Ramos (cell line): Measurements from ENCODE around the gene MYH10.

Experiments
- in situ Hi-C: fragments of 300-500 bp; cut with MboI; formaldehyde crosslinking; loops from one replicate; pipeline ENCODE4 v1.14.3; 2022; ENCODE audit warnings: low sequenced_read_pairs; ENCODE audit not compliant: unreplicated experiment

MYH10 gene

DNA sequence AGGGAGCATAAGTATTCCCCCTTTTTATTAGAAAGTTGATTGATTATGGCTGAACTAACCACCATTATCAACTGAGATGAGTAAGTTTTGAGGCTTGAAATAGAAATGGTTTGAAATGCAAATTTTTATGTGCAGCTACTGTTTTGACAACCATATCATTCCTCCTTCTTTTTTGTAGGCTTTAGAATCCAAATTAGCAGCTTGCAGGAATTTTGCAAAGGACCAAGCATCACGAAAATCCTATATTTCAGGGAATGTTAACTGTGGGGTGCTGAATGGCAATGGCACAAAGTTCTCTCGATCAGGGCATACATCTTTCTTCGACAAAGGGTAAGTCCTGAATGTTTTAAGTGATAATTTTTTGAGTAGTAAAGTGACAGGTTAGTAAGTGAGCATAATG lies 170.7 kb downstream of the MYH10 start:
- in situ Hi-C loops = no loop called here

DNA sequence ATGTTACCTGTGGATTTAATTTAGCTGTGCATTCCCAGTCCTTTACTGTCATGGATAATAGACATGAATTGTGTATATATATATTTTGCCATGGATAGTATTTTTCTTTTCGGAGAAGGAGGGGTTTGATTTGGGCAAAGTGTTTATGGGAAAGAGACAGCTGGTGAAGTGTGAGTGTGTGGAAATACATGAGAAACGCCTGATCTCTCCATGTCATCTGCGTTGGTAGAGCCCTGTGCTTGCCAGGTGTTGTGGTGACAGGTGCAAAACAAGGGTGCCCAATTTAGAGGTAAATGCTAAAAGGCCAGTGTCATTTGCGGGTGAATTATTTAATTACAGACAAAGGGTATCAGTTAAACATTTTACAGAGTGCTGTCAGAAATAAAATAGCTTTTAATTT lies 171.4 kb downstream of the MYH10 start:
- in situ Hi-C loops = no loop called here

DNA sequence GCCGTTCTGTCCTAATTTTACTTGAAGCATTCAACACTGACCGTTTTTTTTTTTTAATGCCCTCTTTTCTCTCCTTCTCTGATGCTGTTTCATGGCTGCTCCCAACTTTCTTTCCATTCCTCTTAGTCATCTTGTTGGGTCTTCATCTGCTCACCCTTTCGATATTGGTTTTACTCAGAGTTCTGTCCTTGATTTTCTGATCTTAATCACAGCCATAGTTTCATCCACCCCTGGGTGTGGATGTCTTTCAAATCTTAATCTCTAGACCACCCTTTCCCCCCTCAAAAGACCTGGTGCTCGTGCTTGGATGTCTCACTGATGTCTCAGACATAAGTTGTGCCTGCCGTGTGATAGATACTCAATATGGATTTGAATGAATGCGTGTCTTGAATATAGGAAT lies 172.4 kb downstream of the MYH10 start:
- in situ Hi-C loops = no loop called here

DNA sequence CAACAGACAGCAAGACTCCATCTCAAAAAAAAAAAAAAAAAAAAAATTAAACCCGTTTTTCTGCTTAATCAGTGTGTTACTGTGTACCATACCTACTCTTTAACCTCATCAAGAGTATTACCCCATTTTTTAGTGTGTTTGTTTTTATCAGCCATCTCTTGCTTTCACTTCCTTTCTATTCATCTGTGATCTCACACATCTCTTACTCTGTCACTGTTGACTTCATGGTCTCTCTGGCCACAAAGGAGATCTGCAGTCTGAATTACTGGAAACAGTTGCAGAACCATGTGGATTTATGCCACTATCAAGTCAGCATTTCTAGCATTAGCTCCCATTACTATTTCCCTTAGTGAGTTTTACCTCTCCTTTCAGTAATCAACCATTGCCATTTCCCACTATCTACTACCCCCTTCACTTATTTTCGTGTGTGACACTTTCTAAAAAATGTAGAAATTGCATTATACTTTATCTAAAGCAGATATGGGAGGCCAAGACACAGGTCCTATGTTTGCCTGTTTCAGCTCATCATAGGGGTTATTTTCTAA lies 174.8 kb downstream of the MYH10 start:
- in situ Hi-C loops = no loop called here

DNA sequence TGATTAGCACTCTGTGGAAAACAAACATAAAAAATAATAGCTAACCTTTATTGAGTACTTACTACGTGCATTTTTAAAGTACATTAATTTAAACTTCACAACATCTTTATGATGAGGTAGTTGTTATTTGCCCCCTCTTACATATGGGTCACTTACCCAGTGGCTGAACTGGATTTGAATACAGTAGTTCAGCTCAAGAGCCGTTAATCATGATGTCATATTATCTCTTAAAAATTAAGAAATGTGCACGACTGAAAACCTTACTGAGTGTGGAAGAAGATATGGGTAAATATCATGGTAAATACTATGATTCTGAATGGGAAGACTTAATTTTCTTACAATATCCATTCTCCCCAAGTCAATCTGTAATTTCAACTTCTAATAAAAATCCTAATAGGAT lies 177.2 kb downstream of the MYH10 start:
- in situ Hi-C loops = no loop called here

DNA sequence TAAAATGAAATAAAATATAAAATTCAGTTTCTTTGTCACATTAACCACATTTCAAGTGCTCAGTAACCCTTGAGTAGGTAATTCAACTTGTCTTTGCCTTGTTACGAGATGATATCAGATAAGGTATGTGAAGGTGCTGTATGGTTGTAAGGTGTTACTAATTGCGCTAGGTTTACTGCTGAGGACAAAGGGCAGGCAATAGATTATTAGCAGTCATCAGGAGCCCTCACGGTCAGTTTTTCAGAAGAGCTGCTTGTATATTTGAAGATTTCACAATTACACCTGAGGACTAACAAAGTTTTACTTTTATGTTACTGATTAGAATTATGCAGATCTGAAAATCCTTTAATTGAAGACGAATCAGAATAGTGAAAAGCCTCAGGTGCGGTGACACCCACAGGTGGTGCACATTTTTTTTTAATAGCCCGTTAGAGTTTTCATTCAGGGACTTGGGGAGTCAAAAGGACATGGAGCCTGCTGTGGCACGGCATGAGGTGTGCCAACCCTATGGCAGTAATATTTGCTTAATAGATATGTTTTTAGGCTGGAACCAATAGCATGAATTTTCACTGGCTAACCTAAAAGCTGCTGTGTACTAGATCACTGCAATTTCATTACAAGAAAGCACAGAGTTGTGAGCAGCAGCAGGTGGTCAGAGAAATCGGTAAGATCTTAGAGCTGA lies 178.5 kb downstream of the MYH10 start:
- in situ Hi-C loops = no loop called here

DNA sequence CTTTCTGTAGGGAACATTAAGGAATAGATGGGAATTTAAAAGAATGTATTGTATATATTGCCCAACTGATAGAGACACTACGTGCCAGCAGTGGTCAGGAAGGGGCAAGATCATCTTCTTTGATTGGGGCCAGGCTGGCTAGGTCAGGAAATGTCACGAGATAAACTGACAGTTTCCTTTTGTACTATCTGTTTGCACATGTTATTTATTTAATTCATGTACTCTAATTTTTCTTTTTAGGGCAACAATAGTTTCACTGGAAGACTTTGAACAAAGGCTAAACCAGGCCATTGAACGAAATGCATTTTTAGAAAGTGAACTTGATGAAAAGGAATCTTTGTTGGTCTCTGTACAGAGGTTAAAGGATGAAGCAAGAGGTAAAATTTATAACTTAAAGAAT lies 182.2 kb downstream of the MYH10 start:
- in situ Hi-C loops = no loop called here

DNA sequence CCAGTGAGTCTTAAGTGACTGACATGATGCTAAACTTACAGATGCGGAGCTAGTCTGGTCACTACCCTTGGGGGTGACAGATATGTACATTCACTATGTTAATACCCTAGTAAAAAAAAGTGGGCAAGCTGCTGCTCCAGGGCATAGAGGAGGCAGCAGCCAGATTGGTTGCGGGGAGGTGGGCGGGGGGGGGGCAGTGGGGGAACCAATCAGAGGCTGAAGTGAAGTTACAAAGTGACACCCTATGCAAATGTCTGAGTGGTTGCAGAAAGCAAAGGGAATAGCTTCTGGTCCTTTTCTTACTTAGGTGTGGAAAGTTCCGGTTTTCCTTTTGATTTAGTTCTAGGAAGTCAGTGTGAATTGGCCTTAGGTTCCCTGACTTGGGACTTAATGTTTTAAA lies 182.7 kb downstream of the MYH10 start:
- in situ Hi-C loops = no loop called here

DNA sequence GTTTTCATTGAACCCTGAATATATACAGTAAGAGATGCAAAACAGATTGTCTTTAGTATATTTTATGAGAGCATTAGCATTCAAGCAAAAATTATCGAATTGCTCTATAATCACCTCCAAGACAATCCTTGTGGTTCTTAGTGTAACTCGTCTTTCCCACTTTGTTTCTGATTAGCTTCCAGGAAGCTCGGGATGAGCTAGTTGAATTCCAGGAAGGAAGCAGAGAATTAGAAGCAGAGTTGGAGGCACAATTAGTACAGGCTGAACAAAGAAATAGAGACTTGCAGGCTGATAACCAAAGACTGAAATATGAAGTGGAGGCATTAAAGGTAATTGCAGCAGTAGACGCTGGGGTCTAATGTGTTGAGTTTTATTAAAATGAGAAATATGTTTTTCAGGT lies 185.0 kb downstream of the MYH10 start:
- in situ Hi-C loops = no loop called here

DNA sequence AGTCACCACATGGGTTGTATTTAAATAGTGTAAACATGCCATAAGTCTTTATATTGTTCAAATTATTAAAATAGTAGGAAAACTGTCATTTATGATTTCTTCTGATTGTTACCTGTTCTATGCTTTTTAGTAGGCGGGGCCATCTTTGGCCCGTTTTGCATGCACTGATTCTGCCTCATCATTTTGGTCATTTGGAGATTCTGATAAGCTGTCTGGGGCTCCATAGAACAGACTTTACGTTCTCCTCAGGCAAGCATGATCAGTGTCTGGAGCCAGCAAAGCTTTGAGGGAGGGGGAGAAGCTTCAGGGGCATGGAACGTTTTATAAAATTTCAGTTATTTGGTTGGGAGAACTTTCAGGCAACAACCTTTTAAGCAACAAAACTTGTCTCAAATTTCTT lies 186.0 kb downstream of the MYH10 start:
- in situ Hi-C loops = no loop called here

DNA sequence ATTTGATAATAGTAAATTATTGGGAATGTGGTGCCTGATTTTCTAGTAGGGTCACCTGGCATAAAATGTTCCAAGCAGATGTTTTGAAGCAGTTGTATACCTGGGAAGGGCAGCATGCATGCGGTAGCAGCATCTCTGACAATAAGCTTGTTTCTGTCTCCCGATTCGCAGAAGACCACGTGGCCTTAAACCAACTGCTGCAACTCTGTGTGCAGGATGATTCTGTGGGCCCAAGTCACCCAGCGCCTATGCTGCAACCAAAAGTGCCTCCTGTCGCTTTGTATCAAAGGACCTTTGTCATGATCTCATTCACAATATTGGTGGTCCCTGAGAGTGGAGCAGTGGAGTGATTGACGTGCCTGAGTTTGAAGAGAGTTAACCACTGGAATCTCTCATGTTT lies 186.8 kb downstream of the MYH10 start:
- in situ Hi-C loops = no loop called here

DNA sequence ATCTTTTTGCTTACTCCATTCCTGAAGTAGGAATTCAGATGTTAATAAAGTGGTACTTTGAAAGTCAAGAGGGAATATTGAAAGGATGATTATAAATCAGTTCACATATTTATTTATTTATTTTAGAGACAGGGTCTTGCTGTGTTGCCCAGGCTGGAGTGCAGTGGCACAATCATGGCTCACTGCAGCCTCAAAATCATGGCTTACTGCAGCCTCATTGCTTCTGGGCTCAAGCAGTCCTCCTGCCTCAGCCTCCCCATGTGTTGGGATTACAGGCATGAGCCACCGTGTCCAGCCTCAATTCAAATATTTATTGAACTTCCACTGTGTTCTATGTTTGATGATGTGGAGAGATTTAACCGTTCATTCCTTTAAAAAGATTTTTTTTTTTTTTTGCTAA lies 188.2 kb downstream of the MYH10 start:
- in situ Hi-C loops = no loop called here

DNA sequence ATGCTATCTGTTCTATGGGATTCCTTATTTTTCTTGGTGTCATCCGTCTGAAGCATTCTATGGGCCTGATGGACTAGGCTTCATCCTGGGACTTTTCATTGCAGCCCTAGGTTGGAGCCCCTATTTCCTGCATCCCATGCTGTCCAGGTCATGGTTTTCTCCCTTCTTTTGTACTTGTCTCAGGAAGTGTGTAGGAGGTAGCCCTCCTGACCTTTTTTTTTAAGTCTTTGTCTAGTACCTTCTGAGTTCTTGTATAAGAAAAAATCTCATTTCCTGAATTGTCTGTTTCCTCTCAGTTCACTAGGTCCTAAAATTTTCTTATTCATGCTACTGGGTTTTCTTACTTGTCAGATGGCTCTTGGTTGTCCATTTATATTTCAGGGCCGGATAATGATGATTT lies 188.8 kb downstream of the MYH10 start:
- in situ Hi-C loops = no loop called here

DNA sequence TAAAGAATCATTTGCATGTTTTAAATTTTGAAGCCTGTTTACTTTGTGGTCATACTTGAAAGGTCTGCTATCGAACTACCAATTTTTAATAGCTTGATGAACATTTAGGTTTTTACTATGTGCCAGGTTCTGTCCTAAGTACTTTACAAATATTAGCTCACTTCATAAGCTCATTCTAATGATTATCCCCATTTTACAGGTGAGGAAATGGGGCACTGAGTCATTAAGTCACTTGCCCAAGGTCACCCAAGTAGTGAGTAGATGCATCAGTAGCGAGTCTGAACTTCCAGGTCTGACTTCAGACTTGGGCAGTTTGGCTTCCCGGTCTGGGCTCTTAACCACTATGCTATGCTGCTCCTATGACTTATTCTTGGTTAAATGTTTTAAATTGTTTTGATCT lies 190.8 kb downstream of the MYH10 start:
- in situ Hi-C loops = no loop called here

DNA sequence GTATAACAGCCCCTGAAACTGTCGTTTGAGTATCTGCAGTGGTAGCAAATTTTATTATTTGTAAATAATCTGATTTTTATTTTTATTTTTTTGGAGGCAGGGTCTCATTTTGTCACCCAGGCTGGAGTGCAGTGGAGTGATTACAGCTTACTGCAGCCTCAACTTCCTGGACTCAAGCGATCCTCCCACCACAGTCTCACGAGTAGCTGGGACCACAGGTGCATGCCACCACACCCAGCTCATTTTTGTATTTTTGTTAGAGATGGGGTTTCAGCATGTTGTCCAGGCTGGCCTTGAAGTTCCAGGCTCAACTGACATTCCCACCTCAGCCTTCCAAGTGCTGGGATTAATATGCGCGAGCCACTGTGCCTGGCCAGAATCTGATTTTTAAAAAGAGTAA lies 192.1 kb downstream of the MYH10 start:
- in situ Hi-C loops = no loop called here

DNA sequence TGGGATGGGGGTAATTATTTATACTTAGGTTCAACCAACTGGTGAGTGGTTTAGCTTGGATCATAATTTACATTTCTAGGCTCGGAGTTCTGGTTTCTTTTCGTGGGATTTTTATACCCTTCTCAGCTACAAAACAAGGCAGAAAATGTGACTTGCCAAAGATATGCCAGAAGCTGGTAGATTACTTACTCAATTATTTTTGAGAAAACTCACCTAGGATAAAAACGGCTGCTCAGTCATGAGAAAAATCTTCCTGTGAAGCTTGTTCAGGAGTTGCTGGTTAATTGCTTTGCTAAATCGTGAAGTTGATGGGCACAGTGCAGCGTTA lies 193.7 kb downstream of the MYH10 start:
- in situ Hi-C loops = no loop called here

DNA sequence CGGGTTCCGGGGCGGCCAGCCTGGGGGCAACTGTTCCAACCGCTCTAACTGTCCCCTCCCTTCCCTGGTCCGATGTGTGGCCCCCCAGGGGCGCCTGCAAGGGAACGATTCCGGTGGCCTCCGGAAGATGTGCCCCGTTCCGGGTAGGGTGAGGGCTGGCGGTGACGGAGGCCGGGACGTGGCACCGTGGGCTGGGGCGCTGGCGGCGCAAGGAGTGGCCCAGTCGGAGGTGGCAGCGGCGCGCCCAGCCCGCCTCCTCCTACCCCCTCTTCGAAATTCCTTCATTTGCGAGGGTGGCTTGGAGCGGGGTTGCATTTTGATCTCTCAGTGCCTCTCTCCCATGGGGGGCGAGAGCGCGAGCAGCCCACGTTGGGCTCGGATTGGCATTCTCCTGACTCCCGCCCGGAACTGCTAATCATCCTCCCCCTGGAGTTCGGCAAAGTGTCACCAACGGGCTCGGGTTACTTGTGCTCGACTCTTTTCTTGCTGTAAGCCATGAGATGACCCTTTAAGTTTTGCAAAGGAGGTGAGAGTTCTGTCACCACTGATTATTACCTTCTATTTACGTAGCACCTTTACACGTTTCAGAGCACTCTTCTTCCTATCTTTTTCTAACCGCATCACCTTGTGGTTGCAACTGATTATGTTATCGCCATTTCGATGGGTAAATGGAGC lies 194.2 kb downstream of the MYH10 start:
- in situ Hi-C loops = no loop called here

DNA sequence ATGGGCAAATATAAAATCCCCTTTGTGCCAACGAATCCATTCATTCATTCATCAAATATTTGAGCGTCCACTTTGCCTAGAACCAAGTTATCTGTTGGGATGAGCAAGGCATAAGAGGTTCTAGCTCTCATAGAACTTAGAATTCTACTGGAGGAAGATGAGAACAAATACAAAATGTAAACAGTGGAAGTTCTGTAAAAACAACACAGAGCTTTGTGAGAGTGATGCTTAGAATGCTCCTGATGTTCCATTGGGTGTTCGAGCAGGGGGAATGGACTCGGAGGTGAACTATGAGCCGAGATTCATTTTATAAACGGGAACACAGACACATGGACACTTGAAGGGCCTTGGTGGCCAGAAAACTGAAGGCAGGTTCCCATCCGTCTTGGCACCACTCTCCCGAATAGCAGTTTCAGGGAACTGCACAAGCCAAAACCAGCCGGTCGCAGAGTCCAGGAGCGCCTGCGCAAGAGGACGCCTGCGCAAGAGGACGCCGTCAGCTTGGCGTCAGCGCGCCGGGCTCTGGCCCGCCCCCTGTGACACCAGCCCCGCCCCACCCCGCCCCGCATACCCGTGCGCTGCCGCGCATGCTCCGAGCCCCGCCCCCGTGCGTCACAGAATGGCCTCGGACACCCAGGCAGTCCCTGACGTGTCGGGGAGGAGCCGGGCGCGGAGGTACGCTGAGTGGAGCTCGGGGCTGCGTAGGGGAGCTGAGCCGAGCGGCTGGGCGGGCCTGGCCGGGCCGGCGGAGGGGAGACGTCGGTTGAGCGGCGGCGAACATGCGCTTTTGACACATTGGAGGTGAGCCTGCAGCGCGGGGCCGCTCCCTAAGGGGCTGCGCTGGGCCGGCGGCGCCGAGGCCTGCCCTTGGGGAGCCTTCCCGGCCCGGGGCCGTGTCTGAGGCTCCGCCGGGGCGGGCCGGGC lies 195.0 kb downstream of the MYH10 start, which contains the start of gene NDEL1:
Gene NDEL1 (plus strand): TSS at position 640 of the 924 bp plus-strand sequence. CDS start 8,388 bp downstream, outside the sequence.
- in situ Hi-C loops = no loop called here

DNA sequence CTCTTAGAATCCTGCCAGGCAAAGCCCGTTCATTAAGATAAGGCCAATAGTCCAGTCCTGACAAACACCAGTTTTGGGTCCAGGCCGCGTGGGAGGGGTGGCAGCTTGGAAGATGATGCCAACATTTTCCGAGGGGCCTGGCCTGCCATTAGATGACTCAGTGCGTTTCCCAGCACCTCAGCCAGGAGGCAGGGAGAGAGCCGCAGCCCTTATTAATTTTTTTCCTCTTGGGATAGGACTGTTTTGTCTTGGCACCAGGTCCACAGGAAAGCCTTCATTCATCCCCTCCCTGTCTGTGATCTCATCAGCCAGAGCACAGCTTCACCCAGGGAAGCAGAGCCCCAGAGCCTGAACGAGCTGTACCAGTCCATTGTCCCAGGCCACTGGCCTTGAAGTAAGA lies 199.6 kb downstream of the MYH10 start:
- in situ Hi-C loops = no loop called here

DNA sequence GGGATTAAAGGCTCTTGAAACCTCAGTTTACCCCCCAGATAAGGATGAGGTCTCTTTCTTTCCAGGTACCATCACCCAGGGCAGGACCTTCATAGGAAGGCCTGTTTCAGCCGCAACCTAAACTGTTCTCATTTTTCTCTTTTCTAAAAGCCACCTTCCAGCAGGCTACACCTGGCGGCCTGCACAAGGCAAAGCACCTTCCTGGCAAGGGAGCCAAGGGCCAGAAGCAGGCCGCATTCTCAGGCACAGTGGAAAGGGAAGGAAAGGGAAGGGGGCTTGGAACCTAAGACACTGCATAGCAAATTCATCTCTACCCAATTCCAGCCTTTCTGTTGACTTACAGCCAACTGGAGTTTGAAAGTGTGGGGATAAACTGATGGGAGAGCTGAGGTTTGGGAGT lies 203.7 kb downstream of the MYH10 start:
- in situ Hi-C loops = no loop called here
